Measurements from ENCODE around the gene ZNF12.

Gene ZNF12

GRCh38 chr7:6651851-6652445 lies 54.8 kb downstream of the ZNF12 start:
- no peaks in the 10 kb centered on the region for H3K4me1 ChIP-seq (ENCODE audit: control insufficient read depth, low read depth, low read length)
- no peaks in the 10 kb centered on the region for H3K36me3 ChIP-seq (ENCODE audit: control insufficient read depth, low read depth, low read length)
- no peaks in the 10 kb centered on the region for H3K27me3 ChIP-seq (ENCODE audit: control insufficient read depth, insufficient read depth, low read length)
- H3K9ac ChIP-seq (ENCODE audit: low read length): no peak overlapping the region
- no peaks in the 10 kb centered on the region for H3K9me3 ChIP-seq (ENCODE audit: control insufficient read depth, low read depth, low read length)
- no peak overlapping the region for H3K27ac ChIP-seq (ENCODE audit: low read length)
- no peak overlapping the region for H3K4me3 ChIP-seq (ENCODE audit: low read length)

GRCh38 chr7:6650521-6651011 lies 56.2 kb downstream of the ZNF12 start:
- no peaks in the 10 kb centered on the region for H3K36me3 ChIP-seq (ENCODE audit: control insufficient read depth, low read depth, low read length)
- H3K27me3 ChIP-seq (ENCODE audit: control insufficient read depth, insufficient read depth, low read length): no peaks in the 10 kb centered on the region
- no peaks in the 10 kb centered on the region for H3K4me1 ChIP-seq (ENCODE audit: control insufficient read depth, low read depth, low read length)
- no peak overlapping the region for H3K9ac ChIP-seq (ENCODE audit: low read length)
- no peak overlapping the region for H3K4me3 ChIP-seq (ENCODE audit: low read length)
- H3K27ac ChIP-seq (ENCODE audit: low read length): no peak overlapping the region
- H3K9me3 ChIP-seq (ENCODE audit: control insufficient read depth, low read depth, low read length): no peaks in the 10 kb centered on the region

DNA sequence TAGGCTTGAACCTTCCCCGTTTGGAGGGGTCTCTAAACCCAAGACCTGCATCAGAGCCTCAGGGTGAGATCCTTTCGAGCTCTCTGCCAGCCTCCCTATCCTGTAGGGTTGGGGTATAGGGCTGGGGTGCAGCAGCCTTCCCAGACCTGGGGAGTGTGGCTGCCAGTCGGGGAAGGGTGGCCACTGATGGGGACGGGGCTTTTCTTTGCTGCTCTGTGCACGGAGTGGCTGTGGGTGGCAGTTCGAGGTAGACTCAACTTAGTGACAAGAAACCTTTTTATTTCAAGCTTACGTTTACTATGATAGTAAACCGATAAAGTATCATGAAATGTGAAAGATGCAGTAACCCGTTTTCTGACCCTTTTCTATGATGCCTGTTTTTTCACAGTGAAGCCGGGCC lies 56.7 kb downstream of the ZNF12 start:
- no peak overlapping the region for H3K4me3 ChIP-seq (ENCODE audit: low read length)
- H3K9me3 ChIP-seq (ENCODE audit: control insufficient read depth, low read depth, low read length): no peaks in the 10 kb centered on the region
- no peaks in the 10 kb centered on the region for H3K27me3 ChIP-seq (ENCODE audit: control insufficient read depth, insufficient read depth, low read length)
- no peaks in the 10 kb centered on the region for H3K4me1 ChIP-seq (ENCODE audit: control insufficient read depth, low read depth, low read length)
- H3K36me3 ChIP-seq (ENCODE audit: control insufficient read depth, low read depth, low read length): no peaks in the 10 kb centered on the region
- no peak overlapping the region for H3K9ac ChIP-seq (ENCODE audit: low read length)
- H3K27ac ChIP-seq (ENCODE audit: low read length): no peak overlapping the region

DNA sequence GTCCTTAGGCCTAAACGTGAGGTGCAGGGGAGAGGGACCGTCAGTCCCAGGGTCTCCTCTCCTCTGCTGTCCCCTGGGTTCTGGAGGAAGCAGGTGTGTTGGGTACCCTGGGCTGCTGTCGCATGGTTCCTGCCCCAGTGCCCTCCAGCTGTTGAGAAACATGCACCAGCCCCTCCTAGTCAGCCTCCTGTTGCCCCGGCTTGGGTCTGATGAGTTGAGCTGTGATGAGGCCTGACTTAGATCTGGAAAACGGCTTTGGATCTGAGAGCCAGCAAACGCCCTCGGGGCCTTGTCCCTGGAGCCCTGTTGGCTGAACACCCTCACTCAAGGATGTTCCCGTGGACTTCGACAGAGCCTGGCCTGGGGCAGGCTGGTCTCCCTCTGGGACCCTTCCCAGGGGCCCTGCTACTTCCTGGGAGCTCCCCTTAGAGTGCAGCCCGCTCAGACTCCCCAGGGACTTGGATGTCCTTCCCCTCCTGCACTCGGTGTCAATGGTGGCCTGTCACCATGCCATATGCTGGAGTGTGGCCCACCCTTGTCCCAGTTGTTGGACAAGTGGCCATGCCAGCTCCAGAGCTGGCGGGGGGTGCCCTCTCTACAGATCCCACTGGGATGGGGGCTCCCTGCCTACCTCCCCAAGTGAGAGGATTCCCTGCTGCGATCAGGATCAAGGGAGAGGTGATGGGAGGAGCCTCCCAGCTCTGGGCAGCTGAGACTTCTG lies 57.3 kb downstream of the ZNF12 start:
- H3K4me1 ChIP-seq (ENCODE audit: control insufficient read depth, low read depth, low read length): no peaks in the 10 kb centered on the region
- H3K27me3 ChIP-seq (ENCODE audit: control insufficient read depth, insufficient read depth, low read length): no peaks in the 10 kb centered on the region
- no peaks in the 10 kb centered on the region for H3K36me3 ChIP-seq (ENCODE audit: control insufficient read depth, low read depth, low read length)
- H3K9me3 ChIP-seq (ENCODE audit: control insufficient read depth, low read depth, low read length): no peaks in the 10 kb centered on the region
- no peak overlapping the region for H3K9ac ChIP-seq (ENCODE audit: low read length)
- H3K27ac ChIP-seq (ENCODE audit: low read length): no peak overlapping the region
- no peak overlapping the region for H3K4me3 ChIP-seq (ENCODE audit: low read length)

DNA sequence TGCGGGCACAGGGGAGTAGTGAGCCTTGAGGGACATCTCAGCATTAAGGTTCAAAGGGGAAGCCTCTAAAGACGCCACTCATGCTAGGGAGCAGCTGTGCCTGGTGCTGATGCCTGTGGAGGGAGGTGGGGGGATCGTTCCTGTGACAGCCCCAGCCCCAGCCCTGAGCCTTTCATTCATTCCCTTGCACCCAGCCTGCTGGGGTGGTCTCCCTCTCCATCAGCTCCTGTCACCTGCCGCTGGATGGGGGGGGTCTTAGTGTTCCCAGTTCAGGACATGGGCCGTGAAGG lies 58.0 kb downstream of the ZNF12 start:
- Histone ChIP-seq H3K9ac (ENCODE audit: low read length) (no peak overlapping the region), H3K27ac (ENCODE audit: low read length) (no peak overlapping the region), H3K4me3 (ENCODE audit: low read length) (no peak overlapping the region), H3K27me3 (ENCODE audit: control insufficient read depth, insufficient read depth, low read length) (no peaks in the 10 kb centered on the region), H3K4me1 (ENCODE audit: control insufficient read depth, low read depth, low read length) (no peaks in the 10 kb centered on the region), H3K9me3 (ENCODE audit: control insufficient read depth, low read depth, low read length) (no peaks in the 10 kb centered on the region), H3K36me3 (ENCODE audit: control insufficient read depth, low read depth, low read length) (no peaks in the 10 kb centered on the region)

GRCh38 chr7:6648066-6648814 lies 58.5 kb downstream of the ZNF12 start:
- H3K9me3 ChIP-seq (ENCODE audit: control insufficient read depth, low read depth, low read length): no peaks in the 10 kb centered on the region
- H3K27me3 ChIP-seq (ENCODE audit: control insufficient read depth, insufficient read depth, low read length): no peaks in the 10 kb centered on the region
- H3K27ac ChIP-seq (ENCODE audit: low read length): no peak overlapping the region
- H3K36me3 ChIP-seq (ENCODE audit: control insufficient read depth, low read depth, low read length): peaks cover 3% of the 10 kb centered on the region
- H3K4me3 ChIP-seq (ENCODE audit: low read length): no peak overlapping the region
- no peak overlapping the region for H3K9ac ChIP-seq (ENCODE audit: low read length)
- H3K4me1 ChIP-seq (ENCODE audit: control insufficient read depth, low read depth, low read length): no peaks in the 10 kb centered on the region

DNA sequence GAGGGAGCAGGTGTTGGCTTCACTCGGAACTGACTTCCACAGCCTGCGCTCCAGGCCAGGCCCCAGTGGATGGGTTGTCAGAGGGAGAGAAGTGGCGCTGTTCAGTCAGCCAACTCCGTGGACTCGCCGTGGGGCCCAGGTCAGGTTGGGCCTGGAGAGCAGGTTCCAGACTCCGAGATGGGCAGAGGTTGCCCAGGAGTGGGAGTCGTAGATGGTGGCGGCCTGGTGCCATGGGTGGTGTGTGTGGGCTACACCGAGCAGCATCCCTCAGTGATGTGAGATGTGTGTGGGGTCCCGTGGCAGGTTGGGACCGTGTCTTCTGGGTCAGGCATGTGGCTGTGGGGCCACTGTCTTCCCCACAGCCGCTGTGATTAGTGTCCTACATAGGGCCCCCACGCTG lies 59.2 kb downstream of the ZNF12 start:
- Histone ChIP-seq H3K4me3 (ENCODE audit: low read length) (no peak overlapping the region), H3K27me3 (ENCODE audit: control insufficient read depth, insufficient read depth, low read length) (no peaks in the 10 kb centered on the region), H3K9me3 (ENCODE audit: control insufficient read depth, low read depth, low read length) (no peaks in the 10 kb centered on the region), H3K4me1 (ENCODE audit: control insufficient read depth, low read depth, low read length) (no peaks in the 10 kb centered on the region), H3K36me3 (ENCODE audit: control insufficient read depth, low read depth, low read length) (peaks cover 3% of the 10 kb centered on the region), H3K27ac (ENCODE audit: low read length) (no peak overlapping the region), H3K9ac (ENCODE audit: low read length) (no peak overlapping the region)

- no peak overlapping the region for H3K27ac ChIP-seq (ENCODE audit: low read length)
- H3K36me3 ChIP-seq (ENCODE audit: control insufficient read depth, low read depth, low read length): peaks cover 3% of the 10 kb centered on the region
- no peaks in the 10 kb centered on the region for H3K4me1 ChIP-seq (ENCODE audit: control insufficient read depth, low read depth, low read length)
- no peak overlapping the region for H3K9ac ChIP-seq (ENCODE audit: low read length)
- no peak overlapping the region for H3K4me3 ChIP-seq (ENCODE audit: low read length)
- no peaks in the 10 kb centered on the region for H3K9me3 ChIP-seq (ENCODE audit: control insufficient read depth, low read depth, low read length)
- H3K27me3 ChIP-seq (ENCODE audit: control insufficient read depth, insufficient read depth, low read length): no peaks in the 10 kb centered on the region
Observed at GRCh38 chr7:6647080-6647479, 59.7 kb downstream of the ZNF12 start.

GRCh38 chr7:6646465-6646864 lies 60.3 kb downstream of the ZNF12 start:
- Histone ChIP-seq H3K4me1 (ENCODE audit: control insufficient read depth, low read depth, low read length) (no peaks in the 10 kb centered on the region), H3K27ac (ENCODE audit: low read length) (no peak overlapping the region), H3K36me3 (ENCODE audit: control insufficient read depth, low read depth, low read length) (peaks cover 3% of the 10 kb centered on the region), H3K4me3 (ENCODE audit: low read length) (no peak overlapping the region), H3K27me3 (ENCODE audit: control insufficient read depth, insufficient read depth, low read length) (no peaks in the 10 kb centered on the region), H3K9me3 (ENCODE audit: control insufficient read depth, low read depth, low read length) (no peaks in the 10 kb centered on the region), H3K9ac (ENCODE audit: low read length) (no peak overlapping the region)

GRCh38 chr7:6644728-6645127 lies 62.0 kb downstream of the ZNF12 start:
- H3K9ac ChIP-seq (ENCODE audit: low read length): no peak overlapping the region
- H3K4me3 ChIP-seq (ENCODE audit: low read length): no peak overlapping the region
- peaks cover 5% of the 10 kb centered on the region for H3K4me1 ChIP-seq (ENCODE audit: control insufficient read depth, low read depth, low read length)
- peaks cover 3% of the 10 kb centered on the region for H3K36me3 ChIP-seq (ENCODE audit: control insufficient read depth, low read depth, low read length)
- no peaks in the 10 kb centered on the region for H3K27me3 ChIP-seq (ENCODE audit: control insufficient read depth, insufficient read depth, low read length)
- no peak overlapping the region for H3K27ac ChIP-seq (ENCODE audit: low read length)
- no peaks in the 10 kb centered on the region for H3K9me3 ChIP-seq (ENCODE audit: control insufficient read depth, low read depth, low read length)

DNA sequence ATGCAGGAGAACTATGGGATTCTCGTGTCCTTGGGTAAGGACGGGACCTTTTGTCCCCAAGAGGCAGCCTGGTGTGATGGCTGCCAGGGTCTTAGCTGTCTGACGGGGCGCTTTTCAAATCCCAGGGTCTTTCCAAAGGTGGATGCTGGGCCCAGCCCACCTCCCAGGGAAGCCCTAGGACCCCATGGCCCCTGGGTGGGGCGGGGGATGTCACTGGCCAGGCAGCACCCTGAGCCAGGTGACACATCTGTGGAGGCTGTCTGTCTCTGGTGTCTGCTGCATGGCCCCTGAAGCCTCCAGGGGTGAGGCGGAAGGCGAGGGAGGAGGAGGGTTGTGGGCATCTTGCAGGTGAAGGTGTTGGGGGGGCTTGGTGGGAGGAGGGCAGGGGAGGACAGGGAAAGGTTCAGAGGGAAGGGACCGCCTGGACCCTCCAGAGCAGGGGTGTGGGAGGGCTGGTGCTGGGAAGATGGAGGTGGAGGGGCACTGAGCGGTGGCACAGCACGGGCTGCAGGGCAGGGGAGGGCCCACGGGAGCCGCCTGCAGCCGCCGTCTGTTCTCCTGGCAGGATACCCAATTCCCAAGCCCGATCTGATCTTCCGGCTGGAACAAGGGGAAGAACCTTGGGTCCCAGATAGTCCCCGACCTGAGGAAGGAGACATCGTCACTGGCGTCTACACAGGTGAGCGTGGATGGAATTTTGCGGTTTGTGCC lies 62.7 kb downstream of the ZNF12 start:
- Histone ChIP-seq H3K36me3 (ENCODE audit: control insufficient read depth, low read depth, low read length) (peaks cover 3% of the 10 kb centered on the region), H3K4me3 (ENCODE audit: low read length) (no peak overlapping the region), H3K9me3 (ENCODE audit: control insufficient read depth, low read depth, low read length) (no peaks in the 10 kb centered on the region), H3K27me3 (ENCODE audit: control insufficient read depth, insufficient read depth, low read length) (no peaks in the 10 kb centered on the region), H3K27ac (ENCODE audit: low read length) (no peak overlapping the region), H3K9ac (ENCODE audit: low read length) (no peak overlapping the region), H3K4me1 (ENCODE audit: control insufficient read depth, low read depth, low read length) (peaks cover 5% of the 10 kb centered on the region)

Data from iPS-18a (cell line).